Left kidney (tissue), 2 donors: ENCODE measurements around the gene DMXL1. TPM values are rescaled to one million over a fixed set of nuclear protein-coding genes. Genes with fewer than 3 reads are reported as not detected.
"Not testable (repeated sequence)": the region's sequence is repeated elsewhere in the genome, so short reads cannot be mapped to it uniquely, and the experiment has no call there.

Experiments used
- DNase-seq: peaks from one replicate; pipeline ENCODE4 v3.0.0-alpha.2; 2013
- polyA plus RNA-seq: library from polyadenylated mRNA; unstranded; fragments of 120-200 nt; gene quantifications from one replicate; pipeline ENCODE4 v1.2.1, GENCODE V29; 2013; ENCODE audit not compliant: insufficient read length

Gene DMXL1
- polyA plus RNA-seq, 1 donor: 66.1 TPM

DNA sequence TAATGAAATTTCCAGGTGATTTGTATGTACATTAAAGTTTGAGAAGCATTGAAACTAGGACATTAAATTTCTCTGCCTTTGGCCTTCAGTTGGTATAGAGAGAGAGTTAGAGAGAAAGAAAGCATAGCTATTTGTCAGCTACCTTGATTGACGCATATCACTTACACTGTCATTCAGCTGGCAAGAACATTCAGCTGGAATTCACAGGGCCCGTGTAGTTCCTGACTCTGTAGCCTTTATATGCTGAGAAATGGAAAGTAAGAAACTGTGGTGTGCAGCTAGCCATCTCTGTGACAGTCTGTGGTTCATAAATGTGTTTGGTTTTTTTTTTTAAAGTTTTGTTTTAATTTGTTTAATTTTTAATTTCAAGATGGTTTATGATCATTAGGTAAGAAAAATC, 58.9 kb downstream of the DMXL1 start:
- DNase-seq: no peak

DNA sequence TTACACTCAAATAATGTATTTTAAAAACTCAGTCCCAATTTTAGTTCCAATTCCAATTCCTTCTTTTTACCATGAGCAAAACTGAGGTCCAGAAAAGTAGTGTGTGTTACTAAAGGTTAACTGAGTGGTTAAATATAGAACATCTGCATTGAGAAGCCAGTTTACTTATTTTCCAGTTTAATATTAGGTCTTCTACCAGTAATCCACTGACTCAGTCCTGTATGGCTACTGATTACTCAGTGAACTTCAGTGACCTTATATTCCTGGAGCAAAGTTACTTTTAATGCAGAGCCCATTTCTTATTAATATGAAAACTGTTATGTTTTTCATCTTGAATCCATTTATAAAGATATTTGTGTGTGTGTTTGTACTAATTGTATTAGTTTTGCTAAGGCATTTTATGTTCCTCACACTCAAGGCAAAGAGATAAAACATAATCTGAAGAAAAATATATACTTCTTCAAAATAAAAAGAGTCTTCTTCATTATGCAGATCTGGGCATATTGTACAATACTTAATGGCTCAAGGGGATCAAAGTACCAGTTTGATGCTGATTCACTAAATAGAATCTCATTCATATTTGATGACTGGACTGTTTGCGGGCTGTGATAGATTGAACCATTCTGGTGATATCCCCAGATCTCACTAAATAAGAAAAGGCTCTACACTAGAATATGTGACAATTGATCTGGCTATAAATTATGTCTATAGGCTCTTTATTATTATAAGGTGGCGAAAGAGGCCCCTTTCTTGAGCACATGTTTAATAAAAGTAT, 60.8 kb downstream of the DMXL1 start:
- no peak for DNase-seq

- not testable (repeated sequence) for DNase-seq
Observed at GRCh38 chr5:119135743-119136142, 64.9 kb downstream of the DMXL1 start.

GRCh38 chr5:119136666-119137318, 65.9 kb downstream of the DMXL1 start:
- no peak for DNase-seq

- no peak for DNase-seq
Observed at GRCh38 chr5:119153629-119154028, 82.7 kb downstream of the DMXL1 start.

GRCh38 chr5:119158144-119158543, 87.3 kb downstream of the DMXL1 start:
- no peak for DNase-seq

DNA sequence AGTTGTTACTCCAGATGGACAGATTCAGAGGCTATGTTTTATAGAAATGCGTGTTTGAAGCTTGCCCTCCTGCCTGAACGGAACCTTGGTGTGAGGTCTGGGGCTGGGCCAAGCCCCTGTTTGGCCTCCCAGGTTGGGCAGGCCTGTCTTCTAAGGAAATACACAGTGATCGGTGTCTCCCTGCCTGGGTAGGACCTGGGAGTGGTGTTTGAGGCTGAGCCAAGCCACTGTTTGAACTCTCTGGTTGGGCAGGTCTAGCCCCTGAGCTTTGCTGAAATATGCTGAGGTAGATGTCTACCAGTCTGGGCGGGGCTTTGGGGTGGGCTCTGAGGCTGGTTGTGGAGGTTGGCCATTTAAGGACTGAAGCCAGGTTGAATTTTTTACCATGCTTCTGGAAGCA, 90.5 kb downstream of the DMXL1 start:
- DNase-seq: no peak

DNA sequence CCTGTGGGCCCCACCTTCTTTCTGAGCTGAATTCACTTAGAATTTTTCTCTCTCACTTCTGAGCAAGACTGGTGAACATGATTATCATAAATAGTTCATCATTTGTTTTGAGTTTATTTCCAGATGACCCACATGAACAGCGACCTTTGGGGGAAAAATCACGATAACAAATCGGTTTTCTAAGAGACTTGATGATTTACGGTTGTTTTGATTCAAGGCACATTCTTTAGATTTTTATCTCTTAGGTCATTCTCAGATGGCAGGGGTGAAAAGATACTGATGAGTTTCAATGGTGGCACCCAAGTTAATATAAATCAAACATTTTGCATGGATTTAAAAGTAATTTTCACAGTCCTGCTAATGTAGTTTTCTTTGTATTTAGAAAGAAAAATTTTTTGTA, 95.1 kb downstream of the DMXL1 start:
- DNase-seq: no peak

GRCh38 chr5:119168401-119168800, 97.5 kb downstream of the DMXL1 start:
- no peak for DNase-seq

DNA sequence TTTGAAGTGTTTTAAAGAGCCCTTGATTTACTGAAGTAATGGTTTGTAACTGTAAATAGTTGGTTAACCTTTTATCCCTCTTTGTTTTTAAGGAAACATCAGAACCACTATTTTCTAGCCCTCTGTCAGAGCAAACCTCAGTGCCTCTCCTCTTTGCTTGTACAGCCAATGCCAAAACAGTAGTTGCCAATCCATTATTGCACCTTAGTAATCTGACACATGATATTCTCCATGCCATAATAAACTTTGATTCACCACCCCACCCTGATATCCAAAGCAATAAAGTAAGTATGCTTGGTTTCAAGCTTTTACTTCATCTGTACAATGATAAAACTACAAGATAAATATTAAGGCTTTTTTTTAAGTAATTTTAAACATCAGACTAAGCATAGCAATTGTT, 100.8 kb downstream of the DMXL1 start:
- DNase-seq: no peak

DNA sequence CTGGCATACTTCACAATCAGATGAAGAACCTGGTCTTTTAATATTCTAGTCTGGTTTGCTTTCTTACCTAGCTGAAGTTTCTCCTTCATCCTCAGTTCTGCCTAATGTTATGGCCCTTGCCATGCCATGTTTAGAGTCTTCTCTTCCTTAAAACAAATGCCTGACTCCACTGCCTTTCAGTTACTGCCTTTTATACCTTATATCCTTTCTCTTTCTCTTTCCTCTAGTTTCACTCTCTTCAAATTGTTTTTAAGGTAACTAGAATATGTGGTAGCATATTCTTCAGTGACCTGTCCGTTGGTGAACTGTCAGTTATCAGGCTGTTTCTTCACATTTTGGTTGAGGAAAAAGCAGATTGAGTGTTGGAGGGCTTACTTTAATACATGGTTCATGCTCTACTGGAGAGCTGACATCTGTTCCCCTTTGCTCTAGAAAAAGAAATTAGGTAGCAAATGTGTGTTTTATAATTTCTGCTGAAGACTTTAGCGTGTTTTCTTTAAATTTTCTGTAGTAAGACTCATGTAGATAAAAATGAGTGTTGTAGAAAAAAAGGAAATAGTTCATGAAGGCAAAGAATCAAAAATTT, 103.8 kb downstream of the DMXL1 start:
- DNase-seq: peak; percentile 0

GRCh38 chr5:119176785-119177184, 105.9 kb downstream of the DMXL1 start:
- DNase-seq: no peak

- DNase-seq: no peak
Observed at GRCh38 chr5:119177226-119177625, 106.3 kb downstream of the DMXL1 start.

- DNase-seq: no peak
Observed at GRCh38 chr5:119178435-119178834, 107.5 kb downstream of the DMXL1 start.

- no peak for DNase-seq
Observed at GRCh38 chr5:119179857-119180641, 109.2 kb downstream of the DMXL1 start.

DNA sequence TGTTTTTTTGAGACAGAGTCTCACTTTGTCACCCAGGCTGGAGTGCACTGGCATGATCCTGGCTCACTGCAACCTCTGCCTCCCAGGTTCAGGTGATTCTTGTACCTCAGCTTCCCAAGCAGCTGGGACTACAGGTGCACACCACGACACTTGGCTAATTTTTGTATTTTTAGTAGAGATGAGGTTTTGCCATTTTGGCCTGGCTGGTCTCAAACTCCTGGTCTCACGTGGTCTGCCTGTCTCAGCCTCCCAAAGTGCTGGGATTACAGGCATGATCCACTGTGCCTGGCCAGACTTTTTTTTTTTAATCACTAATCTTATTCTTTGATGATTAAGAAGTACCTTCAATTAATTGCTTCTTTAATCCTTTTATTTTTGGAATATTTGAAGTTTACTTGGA, 114.6 kb downstream of the DMXL1 start:
- not testable (repeated sequence) for DNase-seq

GRCh38 chr5:119187776-119188529, 117.1 kb downstream of the DMXL1 start:
- DNase-seq: no peak

GRCh38 chr5:119190470-119191095, 119.7 kb downstream of the DMXL1 start:
- DNase-seq: no peak

DNA sequence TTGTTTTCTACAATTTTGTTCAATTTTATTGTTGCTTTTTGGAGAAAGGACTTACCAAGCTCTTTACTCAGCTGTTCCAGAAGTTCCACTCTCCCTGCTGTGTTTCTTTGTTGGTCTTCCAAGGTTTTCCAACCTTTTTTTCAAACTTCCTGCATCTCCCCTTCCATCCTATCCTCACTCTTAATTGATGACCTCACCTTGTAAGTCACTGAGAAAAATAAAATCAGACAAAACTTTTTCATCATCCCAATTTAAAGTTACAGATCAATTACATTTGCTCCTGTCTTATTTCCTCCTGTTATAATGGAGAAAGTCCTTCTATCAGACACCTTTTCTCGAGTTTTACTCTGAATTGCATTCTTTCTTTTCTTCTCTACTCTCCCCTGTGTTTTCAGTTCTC, 121.1 kb downstream of the DMXL1 start:
- DNase-seq: no peak

DNA sequence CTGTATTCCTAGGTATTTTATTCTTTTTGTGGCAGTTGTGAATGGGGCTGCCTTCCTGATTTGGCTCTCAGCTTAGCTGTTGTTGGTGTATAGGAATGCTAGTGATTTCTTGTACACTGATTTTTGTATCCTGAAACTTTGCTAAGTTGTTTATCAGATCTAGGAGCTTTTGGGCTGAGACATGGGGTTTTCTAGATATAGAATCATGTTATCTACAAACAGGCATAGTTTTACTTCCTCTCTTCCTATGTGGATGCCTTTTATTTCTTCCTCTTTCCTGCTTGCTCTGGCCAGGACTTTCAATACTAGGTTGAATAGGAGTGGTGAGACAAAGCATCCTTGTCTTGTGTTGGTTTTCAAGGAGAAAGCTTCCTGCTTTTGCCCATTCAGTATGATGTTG, 129.9 kb downstream of the DMXL1 start:
- no peak for DNase-seq

DNA sequence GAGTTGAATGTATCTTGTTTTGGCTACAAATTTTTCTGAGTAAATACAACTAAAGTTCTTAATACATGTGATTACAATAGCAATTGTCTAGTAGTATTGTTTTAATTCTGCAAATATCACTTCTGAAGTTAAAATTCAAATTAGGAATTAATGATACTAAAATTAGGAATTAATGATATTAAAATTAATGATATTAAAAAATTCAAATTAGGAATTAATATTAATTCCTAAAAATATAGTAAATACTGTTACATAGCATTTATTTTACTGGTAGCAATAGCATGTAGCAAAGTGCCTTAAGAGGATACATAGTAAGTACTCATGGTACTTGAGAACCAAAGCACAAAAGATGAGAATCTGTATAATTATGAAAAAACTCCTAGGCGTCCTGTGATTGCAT, 136.2 kb downstream of the DMXL1 start:
- no peak for DNase-seq
